GM15510 (cell line): ENCODE measurements around the gene NAA38.

Experiments
- POLR2A ChIP-seq: IDR thresholded peaks from 3 replicates; pipeline ENCODE4 v1.6.1; 2011; ENCODE audit warnings: borderline replicate concordance; ENCODE audit not compliant: insufficient read length; ENCODE audit errors: extremely low read depth

NAA38 gene

DNA sequence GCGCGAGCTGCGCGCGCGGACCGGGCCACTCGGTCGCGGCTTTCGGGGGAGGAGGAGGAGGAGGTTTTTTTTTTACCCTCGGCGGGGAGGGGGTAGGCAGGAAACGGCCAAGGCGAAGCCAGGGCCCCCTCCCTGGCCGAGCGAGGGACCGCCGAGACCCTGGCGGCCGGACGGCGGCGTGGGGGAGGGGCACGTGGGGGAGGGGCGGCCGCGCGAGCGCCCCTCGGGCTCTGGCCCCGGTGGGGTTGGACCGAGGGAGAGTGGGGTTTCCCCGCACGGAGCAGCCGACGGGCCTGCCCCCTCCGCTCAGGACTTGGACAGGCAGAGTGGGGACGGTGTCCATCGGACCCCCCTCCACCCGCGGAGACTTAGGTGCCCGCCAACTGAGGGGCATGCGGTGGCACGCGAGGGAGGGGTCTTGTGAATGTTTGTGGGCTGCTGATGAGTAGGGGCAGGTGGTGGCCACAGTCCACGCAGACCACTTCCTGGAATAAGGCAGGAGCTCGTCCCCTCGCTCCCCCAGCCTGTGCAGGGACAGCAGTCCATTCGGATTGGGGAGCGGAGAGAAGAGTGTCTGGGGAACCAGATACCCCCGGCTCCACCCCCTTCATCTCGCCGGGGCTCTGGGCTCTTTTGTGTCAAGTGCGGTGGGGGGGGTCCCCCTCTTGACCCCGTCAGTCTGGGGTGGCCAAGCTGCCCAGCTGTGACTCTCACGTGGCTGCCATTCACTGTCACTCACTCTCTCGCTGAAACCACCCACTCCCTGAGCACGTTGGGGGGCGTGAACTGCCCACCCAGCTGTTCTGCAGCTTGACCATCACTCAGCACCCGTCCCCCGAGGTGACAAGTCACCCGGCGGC, 28.2 kb upstream of the NAA38 start:
- TF ChIP-seq POLR2A: peak; percentile 50

GRCh38 chr17:7884581-7885366, 27.4 kb upstream of the NAA38 start:
- no peak for TF ChIP-seq POLR2A

DNA sequence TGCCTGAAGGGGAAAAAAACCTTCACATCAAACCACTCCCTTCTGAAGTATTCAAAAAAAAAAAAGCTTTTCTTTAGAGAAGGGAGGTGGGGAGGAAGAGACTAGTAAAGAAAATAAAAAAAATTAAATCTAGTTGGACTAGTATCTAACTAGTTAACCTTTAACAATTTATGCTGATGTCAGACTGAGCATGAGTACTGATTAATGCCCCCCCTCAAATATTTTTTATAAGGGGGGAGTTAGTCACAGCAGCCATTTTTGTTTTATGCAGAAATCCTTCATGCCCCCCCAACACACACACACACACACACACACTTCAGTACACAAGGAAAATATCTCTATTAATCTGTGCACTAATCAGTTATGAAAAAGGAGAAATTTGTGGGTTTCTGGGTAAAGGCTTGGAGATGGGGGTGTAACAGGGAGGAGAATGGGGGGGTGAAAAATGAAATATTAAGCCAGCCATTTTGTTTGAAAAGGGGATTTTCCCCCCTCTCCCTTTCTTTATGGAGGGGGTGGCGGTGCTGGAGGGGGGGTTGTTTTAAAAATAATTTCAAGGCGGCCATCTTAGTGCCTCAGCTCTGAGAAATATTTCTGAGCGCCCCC, 26.5 kb upstream of the NAA38 start:
- no peak for TF ChIP-seq POLR2A

DNA sequence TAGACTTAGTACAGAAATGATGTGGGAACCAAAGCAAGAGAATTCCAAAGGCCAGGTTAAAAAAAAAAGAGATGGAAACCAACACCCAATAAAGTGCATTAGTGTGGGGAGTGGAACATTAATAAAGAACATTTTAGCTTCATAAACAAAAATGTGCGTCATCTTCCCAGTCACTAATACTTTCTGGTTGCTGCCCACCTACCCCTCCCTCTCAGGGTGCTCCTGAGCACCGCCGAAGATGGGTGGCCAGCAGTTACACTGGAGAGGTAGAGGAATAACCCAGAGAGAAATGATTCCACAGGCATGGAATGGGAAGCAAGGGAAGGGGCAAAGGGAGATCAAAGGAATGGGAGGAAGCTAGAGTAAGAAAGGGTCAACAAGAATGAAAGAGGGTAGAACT, 25.3 kb upstream of the NAA38 start:
- TF ChIP-seq POLR2A: no peak

GRCh38 chr17:7882068-7882467, 24.7 kb upstream of the NAA38 start:
- TF ChIP-seq POLR2A: no peak

DNA sequence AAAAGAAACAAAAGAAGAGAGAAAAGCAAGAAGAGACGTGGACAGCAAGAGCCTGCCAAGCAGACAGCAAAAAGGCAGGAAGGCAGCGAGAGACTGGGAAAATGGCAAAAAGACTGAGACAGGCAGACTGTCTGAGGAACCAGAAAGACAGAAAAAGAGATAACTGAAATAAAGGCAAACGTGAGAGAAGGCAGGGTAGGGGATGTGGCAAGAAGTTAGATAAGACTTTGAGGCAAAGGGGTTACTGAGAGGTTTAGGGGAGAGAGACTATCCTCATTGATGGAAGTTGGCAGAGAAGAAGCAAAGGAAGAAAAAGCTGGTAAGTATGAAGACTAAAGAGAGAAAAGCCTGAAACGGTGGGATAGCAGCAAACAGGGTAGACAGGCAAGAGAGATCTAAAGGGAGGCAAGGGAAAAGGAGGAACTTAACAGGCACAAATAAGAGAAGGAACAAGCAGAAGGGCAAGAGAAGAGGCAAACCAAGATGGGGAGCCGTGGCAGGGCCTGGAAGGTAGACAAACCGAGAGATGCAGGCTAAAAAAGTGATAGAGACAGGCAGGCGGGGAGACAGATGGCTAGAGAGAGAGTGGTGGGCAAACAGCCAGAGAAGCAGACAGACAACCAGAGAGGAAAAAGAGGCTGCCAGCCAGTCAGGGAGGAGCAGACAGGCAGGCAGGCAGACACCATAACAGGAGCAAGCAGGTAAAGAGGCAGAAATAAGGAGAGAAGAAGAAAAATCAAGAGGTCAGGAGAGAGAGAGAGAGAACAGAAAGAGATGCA, 24.1 kb upstream of the NAA38 start:
- TF ChIP-seq POLR2A: no peak

- TF ChIP-seq POLR2A: no peak
Measured at GRCh38 chr17:7880076-7880868, 22.9 kb upstream of the NAA38 start.

DNA sequence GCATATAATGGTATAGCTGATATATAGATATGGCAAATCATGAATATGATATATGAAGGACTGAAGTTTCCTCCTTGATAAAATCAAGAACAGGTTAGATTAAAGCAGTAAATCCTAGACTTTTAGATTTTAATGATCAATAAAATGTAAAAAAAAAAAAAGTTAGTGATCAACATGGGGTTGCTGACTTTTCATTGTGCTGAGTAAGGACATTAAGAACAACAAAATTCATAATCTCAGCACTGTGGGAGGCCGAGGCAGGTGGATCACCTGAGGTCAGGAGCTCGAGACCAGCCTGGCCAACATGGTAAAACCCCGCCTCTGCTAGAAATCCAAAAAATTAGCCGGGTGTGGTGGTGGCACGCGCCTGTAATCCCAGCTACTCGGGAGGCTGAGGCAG, 20.9 kb upstream of the NAA38 start:
- TF ChIP-seq POLR2A: no peak

- TF ChIP-seq POLR2A: no peak
Measured at GRCh38 chr17:7875804-7876370, 18.5 kb upstream of the NAA38 start.

GRCh38 chr17:7873051-7873450, 15.7 kb upstream of the NAA38 start:
- no peak for TF ChIP-seq POLR2A

DNA sequence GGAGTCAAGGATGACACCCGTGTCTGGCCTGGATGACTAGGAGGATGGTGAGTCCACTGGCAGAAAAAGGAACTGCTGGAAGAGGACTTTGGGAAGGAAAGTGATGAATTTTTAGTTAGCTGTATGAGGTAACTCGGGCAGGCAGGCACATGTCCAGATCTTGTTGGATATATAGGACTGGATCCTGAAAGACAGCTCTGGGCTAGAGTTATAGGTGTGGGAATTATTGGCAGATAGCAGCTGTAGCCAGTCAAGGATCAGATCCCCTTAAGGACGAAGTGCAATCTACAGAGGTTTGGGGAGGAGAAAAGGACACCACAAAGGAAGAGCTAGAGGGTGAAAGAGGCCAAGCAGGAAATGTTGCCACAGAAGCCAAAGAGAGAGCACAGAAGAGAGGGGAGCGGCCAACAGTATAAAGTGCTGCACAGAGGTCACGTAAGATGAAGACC, 10.5 kb upstream of the NAA38 start:
- no peak for TF ChIP-seq POLR2A

- no peak for TF ChIP-seq POLR2A
Measured at GRCh38 chr17:7864995-7865650, 7.8 kb upstream of the NAA38 start.
